Prostate gland (tissue), 2 donors: ENCODE measurements around the gene PRSS1. TPM values are rescaled to one million over a fixed set of nuclear protein-coding genes. Genes with fewer than 3 reads are reported as not detected.

Experiments used
- DNase-seq: peaks from one replicate; pipeline ENCODE4 v3.0.0-alpha.2; 2019; ENCODE audit warnings: low spot score
- H3K27ac ChIP-seq, 2 donors: fragments of 200-600 bp; sonication (generic); 2 replicates each; pipeline ENCODE4 v1.5.1; 2017 to 2019
- H3K27me3 ChIP-seq: fragments of 200-600 bp; sonication (generic); replicated peaks from 2 replicates; pipeline ENCODE4 v1.5.1; 2019; ENCODE audit not compliant: insufficient read depth
- H3K36me3 ChIP-seq, 2 donors: fragments of 200-600 bp; sonication (generic); 1 replicate in 1 of 2; 2 replicates in 1 of 2; pipeline versions ENCODE4 v1.5.1 to v1.8.1; 2017 to 2019
- H3K4me1 ChIP-seq: fragments of 200-600 bp; sonication (generic); replicated peaks from 2 replicates; pipeline ENCODE4 v1.5.1; 2019
- H3K4me3 ChIP-seq, 2 donors: fragments of 200-600 bp; sonication (generic); 2 replicates each; pipeline ENCODE4 v1.5.1; 2017 to 2019
- H3K9me3 ChIP-seq: fragments of 200-600 bp; sonication (generic); 2 replicates; pipeline ENCODE4 v1.5.1; 2017
- POLR2A ChIP-seq: fragments of 450-650 bp; IDR thresholded peaks from one replicate; pipeline ENCODE4 v1.6.1; 2016; ENCODE audit warnings: antibody characterized with exemption, mild to moderate bottlenecking
- POLR2AphosphoS5 ChIP-seq: sonication (generic); formaldehyde crosslinking; IDR thresholded peaks from one replicate; pipeline ENCODE4 v1.6.1; 2017; ENCODE audit warnings: antibody characterized with exemption
- WGBS: methylation state at CpG from one replicate; pipeline ENCODE4 v1.1.5; 2018; 5-methylcytosine and 5-hydroxymethylcytosine counted together
- intact Hi-C: fragments of 100-400 bp; cut with DNase I; formaldehyde crosslinking; loops from one replicate; pipeline ENCODE4 v1.14.2; 2022
- total RNA-seq, 2 donors: library from RNA; depleted of rRNA; stranded (reverse); fragments of >200 nt; gene quantifications; one replicate each; pipeline ENCODE4 v1.1.0, GENCODE V29; 2016
- TF ChIP-seq, protein P1 (sequence below), 4 experiments: fragments of 200-600 bp in 2 of 4; fragments of 450-650 bp in 2 of 4; sonication (generic) in 2 of 4; IDR thresholded peaks; 1 replicate in 3 of 4; 2 replicates in 1 of 4; pipeline ENCODE4 v1.5.1; 2016 to 2019; ENCODE audit warnings: antibody characterized with exemption in 4 of 4, mild to moderate bottlenecking in 2 of 4, moderate library complexity in 2 of 4

Gene PRSS1
- total RNA-seq, 2 donors from 2014 or later: not detected

DNA sequence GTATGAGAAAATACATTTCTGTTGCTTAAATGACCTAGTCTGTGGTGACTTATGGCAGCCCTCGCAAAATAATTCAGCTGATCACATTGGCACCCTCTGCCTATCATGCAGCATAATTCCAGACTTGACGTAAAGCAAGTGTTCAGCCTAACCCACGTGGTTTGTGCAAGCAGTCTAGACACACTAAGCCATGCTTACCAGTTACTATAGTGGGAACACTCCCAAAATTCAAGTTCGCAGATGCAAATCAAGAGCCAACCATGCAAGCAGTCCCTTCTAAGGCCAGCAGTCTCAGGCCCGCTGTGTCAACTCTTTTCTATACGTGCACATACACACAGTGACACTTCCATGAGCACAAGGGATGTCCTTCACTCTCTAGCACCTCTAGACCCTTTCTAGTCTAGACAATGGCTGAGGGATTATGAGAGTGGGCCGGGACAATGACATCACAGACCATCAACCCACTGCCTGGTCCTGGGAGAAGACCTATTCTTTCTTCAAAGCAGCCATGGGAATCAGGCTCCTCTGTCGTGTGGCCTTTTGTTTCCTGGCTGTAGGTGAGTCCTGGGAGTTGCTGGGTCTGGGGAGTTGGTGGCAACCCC is 29.0 kb upstream of the PRSS1 start:
- H3K9me3 ChIP-seq: no peaks in the 10 kb centered on the region
- no peak overlapping the region for H3K27ac ChIP-seq
- intact Hi-C loops: no loop called here
- no peak for DNase-seq
- 84% methylated on average over 8 of the region's 8 CpGs for WGBS
- no peaks in the 10 kb centered on the region for H3K4me1 ChIP-seq
- H3K4me3 ChIP-seq: no peak overlapping the region
- no peak for TF ChIP-seq POLR2AphosphoS5
- no peak for TF ChIP-seq POLR2A
- TF ChIP-seq, protein P1, sequence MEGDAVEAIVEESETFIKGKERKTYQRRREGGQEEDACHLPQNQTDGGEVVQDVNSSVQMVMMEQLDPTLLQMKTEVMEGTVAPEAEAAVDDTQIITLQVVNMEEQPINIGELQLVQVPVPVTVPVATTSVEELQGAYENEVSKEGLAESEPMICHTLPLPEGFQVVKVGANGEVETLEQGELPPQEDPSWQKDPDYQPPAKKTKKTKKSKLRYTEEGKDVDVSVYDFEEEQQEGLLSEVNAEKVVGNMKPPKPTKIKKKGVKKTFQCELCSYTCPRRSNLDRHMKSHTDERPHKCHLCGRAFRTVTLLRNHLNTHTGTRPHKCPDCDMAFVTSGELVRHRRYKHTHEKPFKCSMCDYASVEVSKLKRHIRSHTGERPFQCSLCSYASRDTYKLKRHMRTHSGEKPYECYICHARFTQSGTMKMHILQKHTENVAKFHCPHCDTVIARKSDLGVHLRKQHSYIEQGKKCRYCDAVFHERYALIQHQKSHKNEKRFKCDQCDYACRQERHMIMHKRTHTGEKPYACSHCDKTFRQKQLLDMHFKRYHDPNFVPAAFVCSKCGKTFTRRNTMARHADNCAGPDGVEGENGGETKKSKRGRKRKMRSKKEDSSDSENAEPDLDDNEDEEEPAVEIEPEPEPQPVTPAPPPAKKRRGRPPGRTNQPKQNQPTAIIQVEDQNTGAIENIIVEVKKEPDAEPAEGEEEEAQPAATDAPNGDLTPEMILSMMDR (IDR thresholded peaks at IDR 0.05): no peak
- H3K36me3 ChIP-seq: no peaks in the 10 kb centered on the region
- no peaks in the 10 kb centered on the region for H3K27me3 ChIP-seq

DNA sequence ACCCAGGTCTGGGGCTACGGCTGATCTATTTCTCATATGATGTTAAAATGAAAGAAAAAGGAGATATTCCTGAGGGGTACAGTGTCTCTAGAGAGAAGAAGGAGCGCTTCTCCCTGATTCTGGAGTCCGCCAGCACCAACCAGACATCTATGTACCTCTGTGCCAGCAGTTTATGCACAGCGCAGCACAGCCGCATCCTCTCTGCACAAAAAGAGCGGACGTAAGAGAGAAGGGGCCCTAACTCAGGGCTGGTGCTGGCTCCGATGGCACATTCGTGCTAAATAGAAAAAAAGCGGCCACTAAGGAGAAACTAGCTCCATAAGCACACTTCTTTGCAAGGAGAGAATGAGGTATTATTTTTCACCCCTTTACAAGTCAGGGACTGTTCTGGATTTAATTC is 28.3 kb upstream of the PRSS1 start:
- Histone ChIP-seq H3K27ac (no peak overlapping the region), H3K36me3 (no peaks in the 10 kb centered on the region), H3K27me3 (no peaks in the 10 kb centered on the region), H3K4me3 (no peak overlapping the region), H3K9me3 (no peaks in the 10 kb centered on the region), H3K4me1 (no peaks in the 10 kb centered on the region)
- 75% methylated on average over 10 of the region's 10 CpGs for WGBS
- no peak for DNase-seq
- intact Hi-C loops: no loop called here
- no peak for TF ChIP-seq POLR2AphosphoS5
- TF ChIP-seq, protein P1 (IDR thresholded peaks at IDR 0.05): no peak
- no peak for TF ChIP-seq POLR2A

DNA sequence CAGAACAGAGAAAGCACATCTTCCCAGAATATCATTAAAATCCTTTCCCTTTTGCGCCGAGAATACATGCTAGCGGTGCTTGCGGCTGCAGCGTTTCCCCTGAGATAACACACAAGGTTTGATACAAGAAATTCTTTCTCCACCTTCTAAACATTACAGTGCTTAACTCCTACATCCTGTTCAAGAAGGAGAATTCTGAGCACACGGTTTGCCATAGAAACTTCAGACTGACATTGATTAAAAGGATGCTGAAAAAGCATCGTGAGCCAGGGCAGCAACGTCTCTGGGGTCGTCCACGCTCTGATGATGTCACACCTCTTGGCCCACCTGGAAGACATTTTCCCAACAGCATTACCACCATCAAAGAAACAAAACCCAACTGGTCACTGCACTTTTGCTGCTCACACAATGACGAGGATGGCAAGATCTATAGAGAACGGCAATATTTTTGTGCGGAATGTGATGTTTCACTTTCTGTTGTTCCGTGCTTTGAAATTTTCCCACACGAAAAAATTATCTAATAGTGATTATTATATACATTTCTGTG is 27.0 kb upstream of the PRSS1 start:
- Histone ChIP-seq H3K27me3 (no peaks in the 10 kb centered on the region), H3K9me3 (no peaks in the 10 kb centered on the region), H3K27ac (no peak overlapping the region), H3K4me3 (no peak overlapping the region), H3K4me1 (no peaks in the 10 kb centered on the region), H3K36me3 (no peaks in the 10 kb centered on the region)
- 84% methylated on average over 15 of the region's 15 CpGs for WGBS
- DNase-seq: no peak
- TF ChIP-seq, protein P1 (IDR thresholded peaks at IDR 0.05): no peak
- no peak for TF ChIP-seq POLR2A
- no peak for TF ChIP-seq POLR2AphosphoS5
- intact Hi-C loops: no loop called here

DNA sequence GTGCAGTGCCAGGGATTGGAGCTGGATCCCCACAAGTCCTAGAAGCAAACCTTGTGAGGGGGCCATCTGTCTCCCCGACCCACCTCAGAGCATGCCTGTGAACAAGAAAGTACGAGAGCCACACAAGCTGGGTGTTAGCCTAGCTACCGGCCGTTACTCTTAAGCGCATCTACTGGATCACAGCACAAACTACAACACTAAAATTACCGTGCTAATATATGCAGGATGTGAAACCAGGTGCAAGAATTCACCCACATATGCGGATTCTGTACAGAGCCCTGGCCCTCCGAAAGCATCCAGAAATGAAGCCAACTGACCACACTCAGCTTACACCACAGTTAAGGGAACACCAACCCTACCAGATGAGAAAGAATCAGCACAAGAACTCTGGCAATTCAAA is 16.0 kb upstream of the PRSS1 start:
- H3K4me1 ChIP-seq: no peaks in the 10 kb centered on the region
- WGBS: 92% methylated on average over 8 of the region's 8 CpGs
- no peak overlapping the region for H3K4me3 ChIP-seq
- no peaks in the 10 kb centered on the region for H3K27me3 ChIP-seq
- H3K9me3 ChIP-seq: no peaks in the 10 kb centered on the region
- no peak for DNase-seq
- intact Hi-C loops: no loop called here
- TF ChIP-seq POLR2A: no peak
- TF ChIP-seq, protein P1 (IDR thresholded peaks at IDR 0.05): no peak
- no peak for TF ChIP-seq POLR2AphosphoS5
- H3K36me3 ChIP-seq: no peaks in the 10 kb centered on the region
- no peak overlapping the region for H3K27ac ChIP-seq

DNA sequence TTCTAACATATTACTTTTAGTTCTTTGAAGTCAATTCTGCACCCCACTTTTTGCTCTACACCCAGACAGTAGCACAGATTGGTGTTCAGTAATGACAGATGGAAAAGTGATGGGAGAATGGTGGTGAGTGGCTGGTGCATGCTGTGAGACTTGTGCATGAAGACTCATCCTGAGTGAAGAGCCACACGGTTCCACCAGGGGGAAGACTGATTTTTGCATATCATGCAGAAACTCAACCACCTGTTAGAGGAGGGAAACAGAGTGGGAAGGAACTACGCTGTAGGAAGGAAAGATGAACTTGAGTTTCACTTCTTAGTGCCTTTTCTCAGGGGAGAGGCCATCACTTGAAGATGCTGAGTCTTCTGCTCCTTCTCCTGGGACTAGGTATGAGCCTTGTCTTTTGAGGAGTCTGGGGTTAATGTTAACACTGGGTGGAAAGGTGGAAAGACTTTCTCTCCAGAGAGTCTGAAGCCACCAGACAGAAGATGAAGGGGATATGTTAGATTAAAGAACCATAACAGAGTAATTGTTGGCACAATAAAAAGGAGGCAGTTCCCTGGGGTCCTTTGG is 9.3 kb upstream of the PRSS1 start:
- Histone ChIP-seq H3K27ac (no peak overlapping the region), H3K27me3 (no peaks in the 10 kb centered on the region), H3K4me1 (no peaks in the 10 kb centered on the region), H3K9me3 (no peaks in the 10 kb centered on the region), H3K4me3 (no peak overlapping the region), H3K36me3 (no peaks in the 10 kb centered on the region)
- WGBS: 71% methylated on average over 2 of the region's 2 CpGs
- TF ChIP-seq POLR2A (no peak), POLR2AphosphoS5 (no peak)
- TF ChIP-seq, protein P1 (IDR thresholded peaks at IDR 0.05): no peak
- intact Hi-C loops: no loop called here
- DNase-seq: no peak
